ENCODE results near the gene PCSK2. TPM values are rescaled to one million over a fixed set of nuclear protein-coding genes. Genes with fewer than 3 reads are reported as not detected.

Gene PCSK2
- total and polyA plus RNA-seq, 2 donors (not counting 3 experiments of a cell fraction or from before 2014, with no cell fraction given), result not detected

DNA sequence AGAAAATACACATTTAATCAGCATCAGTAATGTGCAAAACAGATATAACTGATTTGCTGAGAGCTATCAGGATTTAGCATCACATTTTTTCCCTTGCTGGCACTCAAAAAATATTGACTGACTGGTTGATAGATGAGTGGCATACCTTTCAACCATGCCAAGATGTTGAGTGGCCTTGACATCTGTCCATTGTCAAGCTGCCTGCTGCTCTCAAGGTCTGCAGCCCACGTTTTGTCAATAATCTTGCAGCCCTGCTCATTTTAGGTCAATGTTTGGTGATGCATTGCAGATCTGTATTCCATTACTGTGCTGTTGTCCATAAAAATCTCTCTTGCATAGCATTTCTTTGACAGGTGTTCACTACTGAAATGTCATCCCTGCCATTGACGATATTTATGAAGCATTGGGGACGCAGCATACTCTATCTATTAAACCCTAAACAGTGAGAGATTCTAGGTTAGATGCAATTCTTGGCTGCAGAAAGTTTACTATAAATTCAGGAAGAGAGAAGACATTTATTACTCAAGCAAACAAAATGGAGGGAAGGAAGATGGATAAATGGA, 192.7 kb downstream of the PCSK2 start:
- ChIA-PET POLR2A (no interaction called here), CTCF (interaction anchor here (1.2 to 3.2 kb wide), 3 partner anchors 12 to 616 kb away, joined by 3 to 26 read pairs (median 6); no protein-coding TSS in a partner anchor)
- no peaks in the 10 kb centered on the region for H3K9me1 ChIP-seq (replicated peaks; ENCODE audit: control insufficient read depth, extremely low read depth, insufficient read depth, low read length)
- H3K4me3 ChIP-seq (replicated peaks in 1 of 3; ENCODE audit: insufficient read depth in 1 of 3, low read depth in 1 of 3, low read length in 3 of 3), result no peak overlapping the region
- H3K4me1 ChIP-seq (ENCODE audit: control insufficient read depth, extremely low read depth, insufficient read depth, low read length), result no peaks in the 10 kb centered on the region
- TF ChIP-seq POLR2AphosphoS5 (IDR thresholded peaks at IDR 0.05; ENCODE audit: insufficient read depth, low read depth, low read length), result no peak
- TF ChIP-seq JUN (IDR thresholded peaks at IDR 0.05; ENCODE audit: borderline replicate concordance, insufficient read depth, insufficient read length, low read depth), result no peak
- no peak for TF ChIP-seq GATA2 (IDR thresholded peaks at IDR 0.05; ENCODE audit: insufficient read depth, insufficient read length, low read depth, low read length)
- TF ChIP-seq MYC (IDR thresholded peaks at IDR 0.05; ENCODE audit: low read depth, low read length), result no peak
- no peak for TF ChIP-seq POLR2A (IDR thresholded peaks at IDR 0.05; ENCODE audit: low read depth, low read length)
- H3K9ac ChIP-seq (replicated peaks; ENCODE audit: extremely low read depth, insufficient read depth, low read length), result no peak overlapping the region
- no TSS peak for BruUV-seq (replicated peaks)
- no peak overlapping the region for H3K4me2 ChIP-seq (ENCODE audit: insufficient read depth, low read length)
- H3K27me3 ChIP-seq (ENCODE audit: control insufficient read depth in 2 of 2, insufficient read depth in 2 of 2, low read length in 2 of 2), result peaks cover 0 to 2% of the 10 kb centered on the region in 2 experiments
- no peaks in the 10 kb centered on the region for H4K20me1 ChIP-seq (replicated peaks; ENCODE audit: control insufficient read depth, extremely low read depth, insufficient read depth, low read length)
- DNase-seq (ENCODE audit: low read depth, low spot score) (no peak), FAIRE-seq (no peak)
- H3K27ac ChIP-seq (ENCODE audit: insufficient read depth, low read depth, low read length), result no peak overlapping the region
- dilution Hi-C loops (cut with MboI; ENCODE audit: extremely low pct_ligation_motif_present, low sequenced_read_pairs), result no loop called here
- H3K9me3 ChIP-seq (replicated peaks; ENCODE audit: control insufficient read depth, insufficient read depth, low read length), result no peaks in the 10 kb centered on the region
- intact Hi-C loops (cut with micrococcal nuclease), result no loop called here
- H3K79me2 ChIP-seq (ENCODE audit: control insufficient read depth, insufficient read depth, low read length), result no peaks in the 10 kb centered on the region
- no peak overlapping the region for H2AFZ ChIP-seq (ENCODE audit: low read depth, low read length)
- no peaks in the 10 kb centered on the region for H3K36me3 ChIP-seq (ENCODE audit: control insufficient read depth in 2 of 2, extremely low read depth in 1 of 2, insufficient read depth in 2 of 2, low read length in 2 of 2)

GRCh38 chr20:17421493-17421892, 194.7 kb downstream of the PCSK2 start:
- Histone ChIP-seq H3K27ac (ENCODE audit: insufficient read depth, low read depth, low read length) (no peak overlapping the region), H3K27me3 (ENCODE audit: control insufficient read depth in 2 of 2, insufficient read depth in 2 of 2, low read length in 2 of 2) (peaks cover 0 to 2% of the 10 kb centered on the region in 2 experiments), H3K9me1 (replicated peaks; ENCODE audit: control insufficient read depth, extremely low read depth, insufficient read depth, low read length) (no peaks in the 10 kb centered on the region), H3K4me1 (ENCODE audit: control insufficient read depth, extremely low read depth, insufficient read depth, low read length) (no peaks in the 10 kb centered on the region), H3K4me3 (replicated peaks in 1 of 3; ENCODE audit: insufficient read depth in 1 of 3, low read depth in 1 of 3, low read length in 3 of 3) (no peak overlapping the region), H4K20me1 (replicated peaks; ENCODE audit: control insufficient read depth, extremely low read depth, insufficient read depth, low read length) (no peaks in the 10 kb centered on the region), H3K9me3 (replicated peaks; ENCODE audit: control insufficient read depth, insufficient read depth, low read length) (no peaks in the 10 kb centered on the region), H3K4me2 (ENCODE audit: insufficient read depth, low read length) (no peak overlapping the region), H3K36me3 (ENCODE audit: control insufficient read depth in 2 of 2, extremely low read depth in 1 of 2, insufficient read depth in 2 of 2, low read length in 2 of 2) (no peaks in the 10 kb centered on the region), H2AFZ (ENCODE audit: low read depth, low read length) (no peak overlapping the region), H3K79me2 (ENCODE audit: control insufficient read depth, insufficient read depth, low read length) (no peaks in the 10 kb centered on the region), H3K9ac (replicated peaks; ENCODE audit: extremely low read depth, insufficient read depth, low read length) (no peak overlapping the region)
- ChIA-PET POLR2A (no interaction called here), CTCF (interaction anchor here (0.6 to 3.2 kb wide), 2 partner anchors 10 to 12 kb away, joined by 4 to 26 read pairs; no protein-coding TSS in a partner anchor)
- TF ChIP-seq FOS (IDR thresholded peaks at IDR 0.05; ENCODE audit: borderline replicate concordance, insufficient read depth, low read length) (no peak), EZH2 (IDR thresholded peaks at IDR 0.05; ENCODE audit: borderline replicate concordance, low read depth, low read length, severe bottlenecking) (no peak), GATA2 (IDR thresholded peaks at IDR 0.05; ENCODE audit: insufficient read depth, insufficient read length, low read depth, low read length) (no peak), JUN (IDR thresholded peaks at IDR 0.05; ENCODE audit: borderline replicate concordance, insufficient read depth, insufficient read length, low read depth) (no peak), MAX (IDR thresholded peaks at IDR 0.05; ENCODE audit: insufficient read depth, insufficient read length) (no peak), POLR2A (IDR thresholded peaks at IDR 0.05; ENCODE audit: low read depth, low read length) (no peak), POLR2AphosphoS5 (IDR thresholded peaks at IDR 0.05; ENCODE audit: insufficient read depth, low read depth, low read length) (no peak), MYC (IDR thresholded peaks at IDR 0.05; ENCODE audit: low read depth, low read length) (no peak)
- TF ChIP-seq, protein P1, sequence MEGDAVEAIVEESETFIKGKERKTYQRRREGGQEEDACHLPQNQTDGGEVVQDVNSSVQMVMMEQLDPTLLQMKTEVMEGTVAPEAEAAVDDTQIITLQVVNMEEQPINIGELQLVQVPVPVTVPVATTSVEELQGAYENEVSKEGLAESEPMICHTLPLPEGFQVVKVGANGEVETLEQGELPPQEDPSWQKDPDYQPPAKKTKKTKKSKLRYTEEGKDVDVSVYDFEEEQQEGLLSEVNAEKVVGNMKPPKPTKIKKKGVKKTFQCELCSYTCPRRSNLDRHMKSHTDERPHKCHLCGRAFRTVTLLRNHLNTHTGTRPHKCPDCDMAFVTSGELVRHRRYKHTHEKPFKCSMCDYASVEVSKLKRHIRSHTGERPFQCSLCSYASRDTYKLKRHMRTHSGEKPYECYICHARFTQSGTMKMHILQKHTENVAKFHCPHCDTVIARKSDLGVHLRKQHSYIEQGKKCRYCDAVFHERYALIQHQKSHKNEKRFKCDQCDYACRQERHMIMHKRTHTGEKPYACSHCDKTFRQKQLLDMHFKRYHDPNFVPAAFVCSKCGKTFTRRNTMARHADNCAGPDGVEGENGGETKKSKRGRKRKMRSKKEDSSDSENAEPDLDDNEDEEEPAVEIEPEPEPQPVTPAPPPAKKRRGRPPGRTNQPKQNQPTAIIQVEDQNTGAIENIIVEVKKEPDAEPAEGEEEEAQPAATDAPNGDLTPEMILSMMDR (IDR thresholded peaks at IDR 0.05; ENCODE audit: extremely low read depth in 1 of 2, insufficient read depth in 1 of 2, low read depth in 1 of 2, low read length in 2 of 2), result no peak
- no TSS peak for BruUV-seq (replicated peaks)
- dilution Hi-C loops (cut with MboI; ENCODE audit: extremely low pct_ligation_motif_present, low sequenced_read_pairs), result no loop called here
- intact Hi-C loops (cut with micrococcal nuclease), result no loop called here
- DNase-seq (ENCODE audit: low read depth, low spot score) (no peak), FAIRE-seq (no peak)

Data from endothelial cell of umbilical vein (primary cell).